ENCODE measurements around the gene SPATA2L.
"Not testable (repeated sequence)": the region's sequence is repeated elsewhere in the genome, so short reads cannot be mapped to it uniquely, and the experiment has no call there.

The SPATA2L gene

GRCh38 chr16:89695875-89696669 lies 5.4 kb downstream of the SPATA2L start:
- Histone ChIP-seq H3K9ac (ENCODE audit: low read length) (no peak overlapping the region), H3K36me3 (replicated peaks; ENCODE audit: insufficient read depth, low read length) (no peaks in the 10 kb centered on the region), H3K4me3 (ENCODE audit: low read length) (no peak overlapping the region)

GRCh38 chr16:89695086-89695874 lies 6.2 kb downstream of the SPATA2L start:
- H3K9ac ChIP-seq (ENCODE audit: low read length), result no peak overlapping the region

More at GRCh38 chr16:89695875-89696669, 5.4 kb downstream of the SPATA2L start:
- Histone ChIP-seq H3K79me2 (ENCODE audit: low read length) (no peaks in the 10 kb centered on the region; the same call in 1 of the 2 replicates), H3F3A (ENCODE audit: insufficient read depth, low read length) (0 out of 2 replicates have a peak, but pooled peaks cover 4% of the 10 kb centered on the region), H3K4me1 (ENCODE audit: low read length) (0 out of 2 replicates have a peak, but pooled peaks cover 3% of the 10 kb centered on the region), H3K4me2 (ENCODE audit: low read depth, low read length) (no peak overlapping the region), H3K9me3 (replicated peaks; ENCODE audit: insufficient read depth, low read length) (no peaks in the 10 kb centered on the region), H2AFZ (ENCODE audit: low read length) (no peak overlapping the region), H3K27ac (ENCODE audit: low read length) (no peak overlapping the region), H3K27me3 (replicated peaks; ENCODE audit: insufficient read depth, low read length) (no peaks in the 10 kb centered on the region), H3K9me2 (replicated peaks; ENCODE audit: insufficient read depth, low read length) (no peaks in the 10 kb centered on the region), H4K20me1 (ENCODE audit: insufficient read depth, low read length) (no peaks in the 10 kb centered on the region)
- TF ChIP-seq CTCF (IDR thresholded peaks at IDR 0.05; ENCODE audit: low read length), result no peak
- TF ChIP-seq EZH2 (optimal IDR thresholded peaks at IDR 0.05; ENCODE audit: low read depth, low read length), result no peak
- DNase-seq, result no peak

DNA sequence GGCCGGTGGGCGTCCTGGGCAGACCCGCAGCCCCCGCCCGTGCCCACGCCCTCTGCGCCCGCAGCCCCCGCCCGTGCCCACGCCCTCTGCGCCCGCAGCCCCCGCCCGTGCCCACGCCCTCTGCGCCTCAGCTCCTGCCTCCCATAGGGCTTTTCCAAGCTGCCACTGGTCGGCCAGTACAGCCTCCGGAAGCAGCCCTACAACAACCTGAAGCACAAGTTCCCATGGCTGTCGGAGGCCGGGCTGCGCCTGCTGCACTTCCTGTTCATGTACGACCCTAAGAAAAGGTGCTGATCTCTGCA lies 6.8 kb downstream of the SPATA2L start:
- not testable (repeated sequence) for H3F3A ChIP-seq (ENCODE audit: insufficient read depth, low read length); H3K79me2 ChIP-seq (ENCODE audit: low read length); H3K4me2 ChIP-seq (ENCODE audit: low read depth, low read length); DNase-seq; H2AFZ ChIP-seq (ENCODE audit: low read length); H3K9me2 ChIP-seq (replicated peaks; ENCODE audit: insufficient read depth, low read length); H3K27ac ChIP-seq (ENCODE audit: low read length); H3K4me1 ChIP-seq (ENCODE audit: low read length); H3K36me3 ChIP-seq (replicated peaks; ENCODE audit: insufficient read depth, low read length); H4K20me1 ChIP-seq (ENCODE audit: insufficient read depth, low read length); H3K4me3 ChIP-seq (ENCODE audit: low read length); H3K9ac ChIP-seq (ENCODE audit: low read length); H3K27me3 ChIP-seq (replicated peaks; ENCODE audit: insufficient read depth, low read length); H3K9me3 ChIP-seq (replicated peaks; ENCODE audit: insufficient read depth, low read length)

More at GRCh38 chr16:89695086-89695874, 6.2 kb downstream of the SPATA2L start:
- H3K9me2 ChIP-seq (replicated peaks; ENCODE audit: insufficient read depth, low read length), result no peaks in the 10 kb centered on the region
- no peaks in the 10 kb centered on the region for H3K36me3 ChIP-seq (replicated peaks; ENCODE audit: insufficient read depth, low read length)
- H2AFZ ChIP-seq (ENCODE audit: low read length), result no peak overlapping the region
- H3K79me2 ChIP-seq (ENCODE audit: low read length), result no peaks in the 10 kb centered on the region; the same call in 1 of the 2 replicates
- H3K4me3 ChIP-seq (ENCODE audit: low read length), result no peak overlapping the region
- H3K27ac ChIP-seq (ENCODE audit: low read length), result no peak overlapping the region
- no peaks in the 10 kb centered on the region for H3K9me3 ChIP-seq (replicated peaks; ENCODE audit: insufficient read depth, low read length)
- H4K20me1 ChIP-seq (ENCODE audit: insufficient read depth, low read length), result no peaks in the 10 kb centered on the region
- H3K4me1 ChIP-seq (ENCODE audit: low read length), result 0 out of 2 replicates have a peak, but pooled peaks cover 3% of the 10 kb centered on the region
- no peak overlapping the region for H3K4me2 ChIP-seq (ENCODE audit: low read depth, low read length)
- TF ChIP-seq EZH2 (optimal IDR thresholded peaks at IDR 0.05; ENCODE audit: low read depth, low read length), result no peak
- TF ChIP-seq EZH2phosphoT487 (IDR thresholded peaks at IDR 0.05; ENCODE audit: low read length), result no peak
- no peak for TF ChIP-seq CTCF (IDR thresholded peaks at IDR 0.05; ENCODE audit: low read length)
- DNase-seq, result no peak
- no peaks in the 10 kb centered on the region for H3K27me3 ChIP-seq (replicated peaks; ENCODE audit: insufficient read depth, low read length)
- no peaks in the 10 kb centered on the region for H3F3A ChIP-seq (ENCODE audit: insufficient read depth, low read length)

Measured in MM.1S (cell line).